Endothelial cell of umbilical vein (primary cell): ENCODE measurements around the gene RLF. TPM values are rescaled to one million over a fixed set of nuclear protein-coding genes. Genes with fewer than 3 reads are reported as not detected.

ENCODE experiments used
- BruUV-seq: library from RNA; stranded (reverse); fragments of 400-500 nt; replicated peaks from 2 replicates; lab custom pipeline; 2021; lab: Mats Ljungman, UMichigan
- CTCF ChIA-PET: fragments of 300-600, 350-600 bp; sonication (Branson Sonifier 250); formaldehyde crosslinking; loops from one replicate; lab custom pipeline; 2021; ENCODE audit warnings: antibody characterized with exemption, inconsistent platforms; lab: Charles Lee
- POLR2A ChIA-PET: fragments of 300-600, 350-600 bp; sonication (Branson Sonifier 250); formaldehyde crosslinking; loops from one replicate; lab custom pipeline; 2021; ENCODE audit warnings: antibody characterized with exemption, inconsistent platforms; lab: Charles Lee
- DNase-seq: peaks from one replicate; pipeline ENCODE4 v3.0.0-alpha.2; 2011; ENCODE audit warnings: low read depth, low spot score
- FAIRE-seq: peaks from 2 replicates; lab custom pipeline; 2011; peaks lifted over from hg19 to GRCh38; lab: Jason Lieb, UNC
- H2AFZ ChIP-seq: 2 replicates; pipeline ENCODE4 v1.6.0; 2012; ENCODE audit warnings: low read depth, low read length, control low read depth, inconsistent platforms
- H3K27ac ChIP-seq: 2 replicates; pipeline ENCODE4 v1.5.1; 2011; ENCODE audit warnings: low read depth, mild to moderate bottlenecking, control low read depth, low read length, moderate library complexity; ENCODE audit not compliant: insufficient read depth
- H3K27me3 ChIP-seq, 2 experiments: 2 replicates each; pipeline versions ENCODE4 v1.6.0 to v1.6.1; 2011; ENCODE audit warnings: low read length in 2 of 2, mixed read lengths in 1 of 2; ENCODE audit not compliant: control insufficient read depth in 2 of 2, insufficient read depth in 2 of 2
- H3K36me3 ChIP-seq, 2 experiments: 2 replicates in 1 of 2; 3 replicates in 1 of 2; pipeline ENCODE4 v1.5.1; 2011; ENCODE audit warnings: low read length in 2 of 2, mild to moderate bottlenecking in 1 of 2, moderate library complexity in 1 of 2; ENCODE audit not compliant: control insufficient read depth in 2 of 2, insufficient read depth in 2 of 2; ENCODE audit errors: extremely low read depth in 1 of 2
- H3K4me1 ChIP-seq: 3 replicates; pipeline ENCODE4 v1.5.1; 2011; ENCODE audit warnings: mild to moderate bottlenecking, low read length; ENCODE audit not compliant: control insufficient read depth, insufficient read depth; ENCODE audit errors: extremely low read depth
- H3K4me2 ChIP-seq: 2 replicates; pipeline ENCODE4 v1.6.1; 2011; ENCODE audit warnings: low read length, control low read depth, mixed read lengths; ENCODE audit not compliant: insufficient read depth
- H3K4me3 ChIP-seq, 3 experiments: fragments of 200-600 bp in 1 of 3; sonication (generic), shearing (Covaris generic) in 1 of 3; replicated peaks in 1 of 3; 2 replicates each; pipeline ENCODE4 v1.5.1; 2011 to 2016; ENCODE audit warnings: control low read depth in 3 of 3, low read length in 3 of 3, mild to moderate bottlenecking in 2 of 3, inconsistent platforms in 1 of 3, low read depth in 1 of 3, moderate library complexity in 1 of 3; ENCODE audit not compliant: insufficient read depth in 1 of 3
- H3K79me2 ChIP-seq: 2 replicates; pipeline ENCODE4 v1.6.0; 2012; ENCODE audit warnings: low read length, inconsistent platforms; ENCODE audit not compliant: control insufficient read depth, insufficient read depth
- H3K9ac ChIP-seq: replicated peaks from 2 replicates; pipeline ENCODE3; 2011; ENCODE audit warnings: low read length, control low read depth; ENCODE audit not compliant: insufficient read depth; ENCODE audit errors: extremely low read depth
- H3K9me1 ChIP-seq: replicated peaks from 3 replicates; pipeline ENCODE4 v1.6.0; 2011; ENCODE audit warnings: mild to moderate bottlenecking, low read length; ENCODE audit not compliant: control insufficient read depth, insufficient read depth; ENCODE audit errors: extremely low read depth
- H3K9me3 ChIP-seq: replicated peaks from 2 replicates; pipeline ENCODE4 v1.5.1; 2012; ENCODE audit warnings: low read length, inconsistent platforms; ENCODE audit not compliant: control insufficient read depth, insufficient read depth
- H4K20me1 ChIP-seq: replicated peaks from 2 replicates; pipeline ENCODE3; 2011; ENCODE audit warnings: mild to moderate bottlenecking, low read length; ENCODE audit not compliant: control insufficient read depth, insufficient read depth; ENCODE audit errors: extremely low read depth
- EZH2 ChIP-seq: IDR thresholded peaks from 2 replicates; pipeline ENCODE4 v1.6.1; 2012; ENCODE audit warnings: borderline replicate concordance, low read depth, mild to moderate bottlenecking, moderate library complexity, low read length, inconsistent platforms; ENCODE audit not compliant: severe bottlenecking
- FOS ChIP-seq: IDR thresholded peaks from 2 replicates; pipeline ENCODE4 v1.6.1; 2011; ENCODE audit warnings: mild to moderate bottlenecking, low read length, moderate library complexity, borderline replicate concordance; ENCODE audit not compliant: insufficient read depth
- GATA2 ChIP-seq: IDR thresholded peaks from 2 replicates; pipeline ENCODE4 v1.7.0; 2011; ENCODE audit warnings: low read depth, mild to moderate bottlenecking, moderate library complexity, mixed read lengths, low read length; ENCODE audit not compliant: insufficient read length, insufficient read depth
- JUN ChIP-seq: IDR thresholded peaks from 2 replicates; pipeline ENCODE4 v1.6.1; 2011; ENCODE audit warnings: borderline replicate concordance, low read depth; ENCODE audit not compliant: insufficient read length, insufficient read depth
- MYC ChIP-seq: IDR thresholded peaks from one replicate; pipeline ENCODE4 v1.6.1; 2011; ENCODE audit warnings: mild to moderate bottlenecking, low read depth, low read length
- POLR2A ChIP-seq: IDR thresholded peaks from 2 replicates; pipeline ENCODE4 v1.6.1; 2012; ENCODE audit warnings: low read depth, mild to moderate bottlenecking, control low read depth, low read length
- POLR2AphosphoS5 ChIP-seq: IDR thresholded peaks from 2 replicates; pipeline ENCODE4 v1.6.1; 2012; ENCODE audit warnings: low read depth, mild to moderate bottlenecking, control low read depth, low read length, moderate library complexity; ENCODE audit not compliant: insufficient read depth
- dilution Hi-C: fragments of 300-500 bp; cut with MboI; formaldehyde crosslinking; loops from one replicate; pipeline ENCODE4 v1.15.0; 2019; ENCODE audit warnings: low sequenced_read_pairs; ENCODE audit not compliant: extremely low pct_ligation_motif_present
- intact Hi-C: fragments of 100-400 bp; cut with micrococcal nuclease; formaldehyde crosslinking; loops from one replicate; pipeline ENCODE4 v1.10.0; 2022
- polyA plus RNA-seq, 4 experiments: library from polyadenylated mRNA; depleted of rRNA in 3 of 4; stranded (reverse) in 3 of 4; unstranded in 1 of 4; fragments of >200 nt; gene quantifications; 2 replicates each; pipeline versions ENCODE4 v1.2.1 to v1.2.3, GENCODE V29; 2011 to 2012; ENCODE audit warnings: missing spikeins in 1 of 4
- total RNA-seq: library from RNA; stranded (reverse); gene quantifications from 2 replicates; pipeline ENCODE4 v1.2.3, GENCODE V29; 2021
- TF ChIP-seq, protein P1 (sequence below): IDR thresholded peaks from 2 replicates; pipeline ENCODE4 v1.6.1; 2011; ENCODE audit not compliant: insufficient read depth, insufficient read length
- TF ChIP-seq, protein P2 (sequence below), 2 donors: IDR thresholded peaks; 1 replicate in 1 of 2; 2 replicates in 1 of 2; pipeline ENCODE4 v1.5.1; 2011; ENCODE audit warnings: low read length in 2 of 2, mild to moderate bottlenecking in 2 of 2, moderate library complexity in 2 of 2, control low read depth in 1 of 2, inconsistent platforms in 1 of 2, low read depth in 1 of 2; ENCODE audit not compliant: insufficient read depth in 1 of 2; ENCODE audit errors: extremely low read depth in 1 of 2

The RLF gene
- total and polyA plus RNA-seq, 2 donors (not counting 3 experiments of a cell fraction or from before 2014, with no cell fraction given): 2.7 to 9.4 TPM

DNA sequence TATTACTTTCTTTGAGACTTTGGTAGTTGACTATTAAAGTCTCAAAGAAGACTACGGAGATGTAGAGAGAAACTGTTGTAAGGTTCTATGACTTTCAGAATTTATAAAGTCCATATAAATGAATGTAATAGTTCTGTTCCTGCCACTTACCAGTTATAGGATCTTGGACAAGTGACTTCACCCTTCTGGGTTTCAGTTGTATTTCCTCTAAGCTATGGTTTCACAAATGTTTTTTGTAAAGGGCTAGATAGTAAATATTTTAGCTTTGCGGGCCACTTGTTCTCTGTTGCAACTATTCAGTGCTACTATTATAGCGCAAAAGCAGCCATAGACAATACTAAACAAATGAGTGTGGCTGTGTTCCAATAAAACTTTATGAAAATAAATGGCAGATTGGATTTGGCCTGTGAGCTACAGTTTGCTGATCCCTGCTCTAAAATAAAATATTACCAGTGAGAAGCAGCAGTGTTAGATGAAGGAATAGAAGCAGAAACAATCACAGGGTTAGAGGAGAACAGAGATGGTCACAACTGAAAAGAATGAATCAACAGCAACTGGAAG lies 111.5 kb downstream of the RLF start:
- no peaks in the 10 kb centered on the region for H3K4me1 ChIP-seq
- intact Hi-C loops: no loop called here
- H3K9me1 ChIP-seq: no peaks in the 10 kb centered on the region
- ChIA-PET CTCF (interaction anchor here (0.6 to 1.9 kb wide), 3 partner anchors 66 to 1610 kb away, joined by 3 to 5 read pairs (median 4); no protein-coding TSS in a partner anchor), POLR2A (interaction anchor here (0.7 kb wide), 1 partner anchor 183 kb away, joined by 3 read pairs; no protein-coding TSS in a partner anchor)
- no peak overlapping the region for H3K9ac ChIP-seq
- H3K36me3 ChIP-seq: peaks cover 17 to 24% of the 10 kb centered on the region in 2 experiments
- no peak overlapping the region for H3K27ac ChIP-seq
- no TSS peak for BruUV-seq
- no peaks in the 10 kb centered on the region for H3K9me3 ChIP-seq
- no peak overlapping the region for H3K4me2 ChIP-seq
- no peak for DNase-seq
- H2AFZ ChIP-seq: no peak overlapping the region
- H4K20me1 ChIP-seq: no peaks in the 10 kb centered on the region
- TF ChIP-seq, protein P1, sequence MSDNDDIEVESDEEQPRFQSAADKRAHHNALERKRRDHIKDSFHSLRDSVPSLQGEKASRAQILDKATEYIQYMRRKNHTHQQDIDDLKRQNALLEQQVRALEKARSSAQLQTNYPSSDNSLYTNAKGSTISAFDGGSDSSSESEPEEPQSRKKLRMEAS: no peak
- TF ChIP-seq EZH2 (no peak), JUN (no peak), MYC (no peak), GATA2 (no peak), POLR2AphosphoS5 (no peak), FOS (no peak), POLR2A (no peak)
- TF ChIP-seq, protein P2, sequence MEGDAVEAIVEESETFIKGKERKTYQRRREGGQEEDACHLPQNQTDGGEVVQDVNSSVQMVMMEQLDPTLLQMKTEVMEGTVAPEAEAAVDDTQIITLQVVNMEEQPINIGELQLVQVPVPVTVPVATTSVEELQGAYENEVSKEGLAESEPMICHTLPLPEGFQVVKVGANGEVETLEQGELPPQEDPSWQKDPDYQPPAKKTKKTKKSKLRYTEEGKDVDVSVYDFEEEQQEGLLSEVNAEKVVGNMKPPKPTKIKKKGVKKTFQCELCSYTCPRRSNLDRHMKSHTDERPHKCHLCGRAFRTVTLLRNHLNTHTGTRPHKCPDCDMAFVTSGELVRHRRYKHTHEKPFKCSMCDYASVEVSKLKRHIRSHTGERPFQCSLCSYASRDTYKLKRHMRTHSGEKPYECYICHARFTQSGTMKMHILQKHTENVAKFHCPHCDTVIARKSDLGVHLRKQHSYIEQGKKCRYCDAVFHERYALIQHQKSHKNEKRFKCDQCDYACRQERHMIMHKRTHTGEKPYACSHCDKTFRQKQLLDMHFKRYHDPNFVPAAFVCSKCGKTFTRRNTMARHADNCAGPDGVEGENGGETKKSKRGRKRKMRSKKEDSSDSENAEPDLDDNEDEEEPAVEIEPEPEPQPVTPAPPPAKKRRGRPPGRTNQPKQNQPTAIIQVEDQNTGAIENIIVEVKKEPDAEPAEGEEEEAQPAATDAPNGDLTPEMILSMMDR (IDR thresholded peaks at IDR 0.05; ENCODE audit: extremely low read depth in 1 of 2, insufficient read depth in 1 of 2, low read depth in 1 of 2, low read length in 2 of 2): no peak
- FAIRE-seq: no peak
- peaks cover 1% of the 10 kb centered on the region for H3K79me2 ChIP-seq
- H3K4me3 ChIP-seq: no peak overlapping the region
- dilution Hi-C loops: no loop called here
- H3K27me3 ChIP-seq: no peaks in the 10 kb centered on the region
